CD8-positive, alpha-beta memory T cell (primary cell): ENCODE data around the gene IQCN. TPM values are rescaled to one million over a fixed set of nuclear protein-coding genes. Genes with fewer than 3 reads are reported as not detected.

Experiments used
- CTCF ChIA-PET: fragments of 350-600 bp; sonication (Branson Sonifier 250); formaldehyde crosslinking; loops from one replicate; lab custom pipeline; 2021; ENCODE audit warnings: antibody characterized with exemption; lab: Charles Lee
- POLR2A ChIA-PET: fragments of 350-600 bp; sonication (Branson Sonifier 250); formaldehyde crosslinking; loops from one replicate; lab custom pipeline; 2021; ENCODE audit warnings: antibody characterized with exemption; lab: Charles Lee
- DNase-seq, 5 donors: peaks; one replicate each; pipeline versions ENCODE4 v3.0.0 to v3.0.0-alpha.2; 2020 to 2022; ENCODE audit warnings: mixed read lengths in 1 of 5
- H3K27ac ChIP-seq: one replicate; pipeline ENCODE4 v1.7.0; 2013; ENCODE audit warnings: low read depth, mild to moderate bottlenecking, low read length, moderate library complexity
- H3K27me3 ChIP-seq: 2 replicates; pipeline ENCODE4 v1.7.0; 2013; ENCODE audit warnings: low read length, mild to moderate bottlenecking; ENCODE audit not compliant: insufficient read depth, poor library complexity, severe bottlenecking
- H3K36me3 ChIP-seq: 2 replicates; pipeline ENCODE4 v1.7.0; 2013; ENCODE audit warnings: mild to moderate bottlenecking, low read length, moderate library complexity; ENCODE audit not compliant: insufficient read depth
- H3K4me1 ChIP-seq: 2 replicates; pipeline ENCODE4 v1.7.0; 2013; ENCODE audit warnings: mild to moderate bottlenecking, low read length, moderate library complexity; ENCODE audit not compliant: insufficient read depth
- H3K4me3 ChIP-seq: 2 replicates; pipeline ENCODE4 v1.7.0; 2013; ENCODE audit warnings: mild to moderate bottlenecking, low read length
- H3K9me3 ChIP-seq: 2 replicates; pipeline ENCODE4 v1.7.0; 2013; ENCODE audit warnings: mild to moderate bottlenecking, low read length
- H3K27ac Mint-ChIP-seq, 8 donors: one replicate each; pipeline ENCODE4 v1.8.0; 2020 to 2021; ENCODE audit warnings: mixed read lengths in 8 of 8, mild to moderate bottlenecking in 6 of 8, inconsistent platforms in 3 of 8, moderate library complexity in 3 of 8
- H3K27me3 Mint-ChIP-seq, 2 donors: one replicate each; pipeline ENCODE4 v1.8.0; 2020 to 2021; ENCODE audit warnings: mixed read lengths in 2 of 2, mild to moderate bottlenecking in 1 of 2, moderate library complexity in 1 of 2
- H3K36me3 Mint-ChIP-seq, 3 donors: one replicate each; pipeline ENCODE4 v1.8.0; 2020 to 2021; ENCODE audit warnings: mixed read lengths in 3 of 3, inconsistent platforms in 1 of 3, mild to moderate bottlenecking in 1 of 3
- H3K4me1 Mint-ChIP-seq, 3 donors: one replicate each; pipeline ENCODE4 v1.8.0; 2020 to 2021; ENCODE audit warnings: mixed read lengths in 3 of 3, inconsistent platforms in 1 of 3, mild to moderate bottlenecking in 1 of 3
- H3K4me3 Mint-ChIP-seq, 7 donors: one replicate each; pipeline ENCODE4 v1.8.0; 2020 to 2021; ENCODE audit warnings: mixed read lengths in 7 of 7, mild to moderate bottlenecking in 6 of 7, moderate library complexity in 4 of 7, inconsistent platforms in 2 of 7
- H3K9me3 Mint-ChIP-seq, 5 donors: one replicate each; pipeline ENCODE4 v1.8.0; 2020 to 2022; ENCODE audit warnings: mixed read lengths in 5 of 5, mild to moderate bottlenecking in 3 of 5, moderate library complexity in 2 of 5, inconsistent platforms in 1 of 5
- polyA plus RNA-seq: library from polyadenylated mRNA; unstranded; fragments of 300-500 nt; fragmentation: Illumina TruSeq; gene quantifications from one replicate; pipeline ENCODE4 v1.2.3, GENCODE V29; 2021
- total RNA-seq, 2 experiments: library from RNA; stranded (reverse); gene quantifications; one replicate each; pipeline ENCODE4 v1.2.3, GENCODE V29; 2021

IQCN gene
- total and polyA plus RNA-seq, 3 experiments from 2014 or later: 0.31 to 1.3 (median 1.3) TPM

DNA sequence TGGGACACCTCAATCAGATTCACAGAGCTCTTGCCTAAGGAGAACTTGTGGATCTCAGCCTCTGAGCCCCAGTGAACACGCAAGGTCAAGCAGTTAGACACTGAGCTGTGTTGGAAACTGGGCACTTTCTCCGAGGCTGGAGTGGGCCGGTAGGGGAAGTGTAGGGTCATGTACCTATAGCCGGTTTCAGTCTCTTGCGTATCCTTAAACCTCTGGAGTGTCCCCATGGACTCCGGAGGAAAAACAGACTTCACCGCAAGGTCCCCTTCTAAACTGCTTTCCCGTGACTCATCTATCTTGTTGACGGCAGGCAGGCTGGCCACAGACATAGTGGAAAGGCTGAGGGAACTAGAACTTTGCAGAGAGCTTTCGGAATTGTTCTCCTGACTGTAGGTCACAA is 11.3 kb downstream of the IQCN start:
- Histone ChIP-seq H3K4me1 (no peaks in the 10 kb centered on the region), H3K27ac (no peak overlapping the region), H3K4me3 (no peak overlapping the region), H3K27me3 (no peaks in the 10 kb centered on the region), H3K36me3 (peaks cover 5% of the 10 kb centered on the region), H3K9me3 (no peaks in the 10 kb centered on the region)
- DNase-seq: no peak
- H3K4me1 Mint-ChIP-seq: peaks cover 5 to 12% (median 9%) of the 10 kb centered on the region in 3 donors
- no peak overlapping the region for H3K4me3 Mint-ChIP-seq
- peaks cover under 1 to 27% (median 3%) of the 10 kb centered on the region in 3 donors for H3K36me3 Mint-ChIP-seq
- H3K9me3 Mint-ChIP-seq: no peaks in the 10 kb centered on the region
- ChIA-PET CTCF (interaction anchor here (1.7 to 1.8 kb wide), 2 partner anchors 11 to 16 kb away, joined by 6 read pairs; no protein-coding TSS in a partner anchor), POLR2A (interaction anchor here (0.7 kb wide), 1 partner anchor 245 kb away, joined by 3 read pairs; no protein-coding TSS in a partner anchor)
- no peaks in the 10 kb centered on the region for H3K27me3 Mint-ChIP-seq
- no peak overlapping the region for H3K27ac Mint-ChIP-seq

DNA sequence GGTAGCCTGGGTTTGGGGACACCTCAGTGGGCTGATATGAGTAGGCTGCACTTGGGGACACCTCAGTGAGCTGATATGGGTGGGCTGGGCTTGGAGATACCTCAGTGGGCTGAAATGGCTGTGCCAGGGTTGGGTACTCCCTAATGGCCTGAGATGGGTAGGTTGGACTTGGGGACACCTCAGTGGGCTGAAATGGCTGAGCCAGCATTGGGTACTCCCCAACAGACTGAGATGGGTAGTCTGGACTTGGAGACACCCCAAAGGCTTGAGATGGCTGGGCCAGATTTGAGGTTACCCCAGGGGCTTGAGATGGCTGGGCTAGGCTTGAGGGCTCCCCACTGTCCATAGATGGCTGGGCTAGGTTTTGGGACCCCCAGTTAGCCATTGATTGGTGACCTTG is 12.1 kb downstream of the IQCN start:
- Histone ChIP-seq H3K4me1 (no peaks in the 10 kb centered on the region), H3K4me3 (no peak overlapping the region), H3K9me3 (no peaks in the 10 kb centered on the region), H3K36me3 (peaks cover 5% of the 10 kb centered on the region), H3K27ac (no peak overlapping the region), H3K27me3 (no peaks in the 10 kb centered on the region)
- no peak overlapping the region for H3K27ac Mint-ChIP-seq
- no peak for DNase-seq
- peaks cover 5 to 12% (median 9%) of the 10 kb centered on the region in 3 donors for H3K4me1 Mint-ChIP-seq
- H3K4me3 Mint-ChIP-seq: no peak overlapping the region
- ChIA-PET POLR2A (interaction anchor here (0.8 kb wide), 1 partner anchor 153 kb away, joined by 3 read pairs; no protein-coding TSS in a partner anchor), CTCF (interaction anchor here (1.7 to 2.0 kb wide), 3 partner anchors 10 to 17 kb away, joined by 6 read pairs; no protein-coding TSS in a partner anchor)
- H3K27me3 Mint-ChIP-seq: no peaks in the 10 kb centered on the region
- H3K9me3 Mint-ChIP-seq: no peaks in the 10 kb centered on the region
- H3K36me3 Mint-ChIP-seq: peaks cover 0 to 22% (median 3%) of the 10 kb centered on the region in 3 donors

GRCh38 chr19:18261474-18261873 is 12.8 kb downstream of the IQCN start:
- Mint-ChIP-seq H3K4me1 (peaks cover 5 to 12% (median 8%) of the 10 kb centered on the region in 3 donors), H3K4me3 (no peak overlapping the region), H3K27ac (no peak overlapping the region), H3K9me3 (no peaks in the 10 kb centered on the region), H3K27me3 (no peaks in the 10 kb centered on the region), H3K36me3 (peaks cover 0 to 15% (median 3%) of the 10 kb centered on the region in 3 donors)
- POLR2A ChIA-PET: interaction anchor here (0.8 kb wide), 1 partner anchor 152 kb away, joined by 3 read pairs; no protein-coding TSS in a partner anchor
- Histone ChIP-seq H3K4me1 (no peaks in the 10 kb centered on the region), H3K27me3 (no peaks in the 10 kb centered on the region), H3K27ac (no peak overlapping the region), H3K4me3 (no peak overlapping the region), H3K36me3 (peaks cover 4% of the 10 kb centered on the region), H3K9me3 (no peaks in the 10 kb centered on the region)
- CTCF ChIA-PET: interaction anchor here (0.8 to 2.0 kb wide), 3 partner anchors 10 to 67 kb away, joined by 3 to 6 read pairs (median 3); no protein-coding TSS in a partner anchor
- no peak for DNase-seq

- H3K36me3 ChIP-seq: no peaks in the 10 kb centered on the region
- Mint-ChIP-seq H3K36me3 (peaks cover 0 to 2% (median 0%) of the 10 kb centered on the region in 3 donors), H3K4me1 (peaks cover 0 to 1% (median 0%) of the 10 kb centered on the region in 3 donors), H3K9me3 (no peaks in the 10 kb centered on the region), H3K27ac (no peak overlapping the region), H3K27me3 (peaks cover 2 to 4% of the 10 kb centered on the region in 2 donors), H3K4me3 (peak overlapping the region in 1 of 7 donors; percentile 16)
- H3K4me1 ChIP-seq: no peaks in the 10 kb centered on the region
- no peaks in the 10 kb centered on the region for H3K9me3 ChIP-seq
- H3K4me3 ChIP-seq: no peak overlapping the region
- POLR2A ChIA-PET: no interaction called here
- CTCF ChIA-PET: interaction anchor here (1.1 to 2.0 kb wide), 2 partner anchors 8 to 51 kb away, joined by 3 to 6 read pairs; no protein-coding TSS in a partner anchor
- no peak overlapping the region for H3K27ac ChIP-seq
- DNase-seq: no peak
- no peaks in the 10 kb centered on the region for H3K27me3 ChIP-seq
Measured at GRCh38 chr19:18259893-18260292, 14.4 kb downstream of the IQCN start.

DNA sequence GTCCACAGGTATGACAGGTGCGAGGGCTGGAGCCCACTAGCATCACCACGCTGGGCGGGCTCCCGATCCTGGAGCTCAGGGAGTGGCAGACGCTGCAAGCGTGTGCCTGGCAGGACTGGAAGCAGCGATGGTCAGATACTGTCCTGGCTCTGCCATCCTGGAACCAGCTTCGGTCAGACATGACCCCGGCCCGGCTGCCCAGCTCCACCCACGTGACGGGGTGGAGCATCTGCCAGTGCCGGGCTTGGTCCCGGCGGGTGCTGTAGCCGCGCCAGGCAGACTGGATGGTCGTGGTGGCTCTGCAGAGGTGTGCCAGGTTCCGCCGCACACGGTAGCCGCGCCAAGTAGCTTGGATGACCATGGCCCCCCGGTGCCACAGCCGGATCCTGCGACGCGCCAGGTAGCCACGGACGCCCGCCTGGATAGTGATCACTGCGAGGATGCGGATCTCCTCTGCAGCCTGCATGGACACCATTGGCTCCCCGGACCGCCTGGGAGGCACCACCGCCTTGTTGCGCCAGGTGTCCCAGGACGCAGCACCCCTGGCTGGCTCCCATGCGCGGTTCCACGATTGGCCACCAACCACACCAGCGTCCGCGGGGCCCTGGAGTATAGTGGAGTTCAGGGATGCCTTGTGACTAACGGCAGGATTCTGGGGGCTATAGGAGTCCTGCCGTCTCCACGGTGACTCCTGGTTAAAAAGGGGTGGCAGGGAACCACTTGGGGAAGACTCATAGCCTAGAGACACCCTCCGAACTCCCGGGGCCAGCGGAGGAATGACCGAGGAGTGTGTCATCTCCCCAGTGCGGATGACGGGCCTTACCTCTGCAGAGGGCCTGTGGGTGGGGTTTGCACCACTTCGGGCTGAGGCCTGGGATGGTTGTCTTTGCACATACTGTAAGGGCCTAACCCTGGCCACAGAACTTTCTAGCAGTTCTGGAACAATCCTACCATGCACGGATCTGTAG is 16.5 kb downstream of the IQCN start:
- Histone ChIP-seq H3K27me3 (no peaks in the 10 kb centered on the region), H3K9me3 (no peaks in the 10 kb centered on the region), H3K36me3 (no peaks in the 10 kb centered on the region), H3K27ac (no peak overlapping the region), H3K4me3 (no peak overlapping the region), H3K4me1 (no peaks in the 10 kb centered on the region)
- Mint-ChIP-seq H3K4me1 (peaks cover 0 to 1% (median 0%) of the 10 kb centered on the region in 3 donors), H3K27ac (no peak overlapping the region), H3K27me3 (peaks cover 8 to 17% of the 10 kb centered on the region in 2 donors), H3K9me3 (no peaks in the 10 kb centered on the region), H3K36me3 (no peaks in the 10 kb centered on the region), H3K4me3 (peak overlapping the region in 1 of 7 donors; percentile 43)
- CTCF ChIA-PET: interaction anchor here (1.4 kb wide), 1 partner anchor 90 kb away, joined by 3 read pairs; no protein-coding TSS in a partner anchor
- DNase-seq: no peak
- POLR2A ChIA-PET: no interaction called here

DNA sequence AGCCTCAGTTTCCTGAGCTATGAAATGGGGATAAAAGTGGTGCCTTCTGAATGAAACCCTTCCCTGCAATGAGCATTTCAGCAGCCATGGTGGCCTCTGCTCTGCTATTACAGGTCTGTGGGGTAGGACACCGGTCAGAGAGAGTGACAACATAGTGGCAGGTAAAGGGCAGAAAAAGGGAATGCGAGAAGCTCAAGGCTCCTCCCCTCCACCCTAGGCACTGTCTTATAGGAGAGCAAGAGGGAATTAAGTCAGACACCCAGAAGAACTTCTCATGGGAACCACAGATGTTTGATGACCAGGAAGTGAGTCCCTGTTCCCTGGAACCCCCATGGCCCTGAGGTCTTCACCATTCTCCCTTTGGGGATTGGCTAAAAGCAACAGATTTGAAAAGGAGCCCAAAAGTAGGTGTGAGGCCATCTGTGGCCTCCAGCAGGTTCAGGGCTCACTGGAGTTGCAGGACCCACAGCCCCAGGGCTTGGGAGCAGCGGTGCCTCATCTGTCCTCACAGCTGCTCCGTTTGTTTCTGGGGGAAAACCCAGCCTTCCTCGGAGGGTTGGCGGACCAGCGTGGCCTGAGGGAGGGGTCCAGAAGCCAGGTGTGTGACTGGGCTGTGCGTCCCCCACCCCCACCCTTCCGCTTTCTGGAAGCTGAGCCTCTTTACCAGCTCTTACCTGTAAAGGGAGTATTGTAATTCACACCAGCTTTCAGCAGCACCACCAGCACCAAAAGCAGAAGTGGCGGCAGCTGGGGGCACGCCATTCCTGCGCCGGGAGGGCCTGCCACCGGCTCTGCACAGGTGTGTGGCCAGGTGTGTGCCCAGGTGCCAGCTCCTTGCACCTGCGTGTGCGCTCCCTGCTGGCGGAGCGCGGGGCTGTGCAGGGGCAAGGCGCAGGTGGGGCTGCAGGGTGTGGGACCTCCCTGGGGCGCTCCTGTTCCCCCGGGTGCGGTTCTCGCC is 19.4 kb downstream of the IQCN start:
- Histone ChIP-seq H3K4me3 (no peak overlapping the region), H3K27me3 (peaks cover 8% of the 10 kb centered on the region), H3K4me1 (no peaks in the 10 kb centered on the region), H3K9me3 (no peaks in the 10 kb centered on the region), H3K36me3 (no peaks in the 10 kb centered on the region), H3K27ac (no peak overlapping the region)
- no peak for DNase-seq
- H3K4me1 Mint-ChIP-seq: peaks cover 0 to 1% (median 0%) of the 10 kb centered on the region in 3 donors
- H3K4me3 Mint-ChIP-seq: no peak overlapping the region
- peak overlapping the region in 1 of 8 donors; percentile 43 for H3K27ac Mint-ChIP-seq
- peaks cover 14 to 25% of the 10 kb centered on the region in 2 donors for H3K27me3 Mint-ChIP-seq
- CTCF ChIA-PET: interaction anchor here (0.8 to 11.8 kb wide), 5 partner anchors 23 to 134 kb away, joined by 3 to 116 read pairs (median 4); partner anchors contain the start of gene RAB3A
- POLR2A ChIA-PET: interaction anchor here (1.1 kb wide), 1 partner anchor 51 kb away, joined by 3 read pairs; the partner anchor contains the start of gene RAB3A
- H3K9me3 Mint-ChIP-seq: no peaks in the 10 kb centered on the region
- no peaks in the 10 kb centered on the region for H3K36me3 Mint-ChIP-seq

DNA sequence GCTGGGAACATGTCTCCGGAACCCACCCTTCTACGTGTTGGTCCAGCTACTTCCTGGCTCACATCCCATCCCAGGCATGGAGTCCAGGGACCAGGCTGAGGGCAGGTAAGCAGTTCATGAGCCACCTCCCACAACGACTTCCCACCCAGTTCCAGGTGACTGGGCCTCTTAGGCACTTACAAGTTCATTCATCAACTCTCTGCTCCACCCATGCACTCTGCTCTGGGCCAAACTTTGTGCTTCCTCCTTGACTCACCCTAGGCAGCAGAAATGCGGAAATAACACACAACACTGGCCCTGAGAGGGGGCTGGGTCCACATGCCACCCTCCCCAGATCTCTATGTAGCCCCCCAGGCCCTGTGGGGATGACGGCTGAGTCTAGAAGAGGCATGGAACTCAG is 20.5 kb downstream of the IQCN start:
- H3K27me3 ChIP-seq: peaks cover 8% of the 10 kb centered on the region
- Mint-ChIP-seq H3K27me3 (peaks cover 14 to 25% of the 10 kb centered on the region in 2 donors), H3K4me1 (peaks cover 0 to 1% (median 0%) of the 10 kb centered on the region in 3 donors), H3K4me3 (no peak overlapping the region), H3K9me3 (no peaks in the 10 kb centered on the region), H3K36me3 (no peaks in the 10 kb centered on the region), H3K27ac (peak overlapping the region in 3 of 8 donors; percentile 27 to 51 (median 38))
- POLR2A ChIA-PET: no interaction called here
- no peak overlapping the region for H3K4me3 ChIP-seq
- no peak overlapping the region for H3K27ac ChIP-seq
- no peaks in the 10 kb centered on the region for H3K9me3 ChIP-seq
- no peak for DNase-seq
- CTCF ChIA-PET: interaction anchor here (0.8 to 11.8 kb wide), 9 partner anchors 13 to 143 kb away, joined by 3 to 116 read pairs (median 4); partner anchors contain the start of genes MPV17L2 and RAB3A
- H3K4me1 ChIP-seq: no peaks in the 10 kb centered on the region
- H3K36me3 ChIP-seq: no peaks in the 10 kb centered on the region
